Superior temporal gyrus (tissue), 1 donor: ENCODE results near the gene TRIOBP.

ENCODE experiments used
- DNase-seq: peaks from one replicate; pipeline ENCODE4 v3.0.0-alpha.2; 2016; ENCODE audit errors: extremely low spot score

Gene TRIOBP

GRCh38 chr22:37669586-37669985 lies 27.3 kb upstream of the TRIOBP start:
- DNase-seq, result no peak

- DNase-seq, result no peak
Measured at GRCh38 chr22:37672206-37672919, 24.5 kb upstream of the TRIOBP start.

- no peak for DNase-seq
Measured at GRCh38 chr22:37672920-37673455, 23.9 kb upstream of the TRIOBP start.

GRCh38 chr22:37674248-37674647 lies 22.6 kb upstream of the TRIOBP start:
- DNase-seq, result no peak

GRCh38 chr22:37674951-37675929 lies 21.6 kb upstream of the TRIOBP start, which contains the start of gene LGALS1:
LGALS1 (plus strand) TSS chr22:37675636; CDS start chr22:37675703, 67 bp downstream.
- DNase-seq, result peak; percentile 74

GRCh38 chr22:37675930-37676735 lies 20.7 kb upstream of the TRIOBP start:
- no peak for DNase-seq

- no peak for DNase-seq
Measured at GRCh38 chr22:37676736-37677492, 19.9 kb upstream of the TRIOBP start.

GRCh38 chr22:37677493-37677974 lies 19.3 kb upstream of the TRIOBP start:
- DNase-seq, result no peak

GRCh38 chr22:37678372-37678771 lies 18.5 kb upstream of the TRIOBP start:
- no peak for DNase-seq

- DNase-seq, result no peak
Measured at GRCh38 chr22:37679670-37680069, 17.2 kb upstream of the TRIOBP start.

GRCh38 chr22:37680191-37680851 lies 16.5 kb upstream of the TRIOBP start:
- DNase-seq, result no peak

GRCh38 chr22:37681001-37681424 lies 15.8 kb upstream of the TRIOBP start:
- DNase-seq, result no peak

- DNase-seq, result peak; percentile 74
Measured at GRCh38 chr22:37681556-37682049, 15.2 kb upstream of the TRIOBP start.

GRCh38 chr22:37684803-37685615 lies 11.8 kb upstream of the TRIOBP start:
- DNase-seq, result no peak

- DNase-seq, result peak; percentile 95
Measured at GRCh38 chr22:37686002-37686982, 10.6 kb upstream of the TRIOBP start, which contains the start of gene NOL12. NOL12 (plus strand) TSS chr22:37686343; CDS start chr22:37686393, 50 bp downstream.

- no peak for DNase-seq
Measured at GRCh38 chr22:37690407-37690806, 6.4 kb upstream of the TRIOBP start.

- no peak for DNase-seq
Measured at GRCh38 chr22:37690901-37691504, 5.8 kb upstream of the TRIOBP start.
